Activated CD4-positive, alpha-beta memory T cell treated with anti-CD3 and anti-CD28 coated beads, Interleukin-2, amount 10 ng/mL, durations not matched to agents 7 days and 5 days (primary cell): ENCODE results near the gene TM2D3. TPM values are rescaled to one million over a fixed set of nuclear protein-coding genes. Genes with fewer than 3 reads are reported as not detected.

Source experiments
- CTCF ChIA-PET: fragments of 350-600 bp; sonication (Branson Sonifier 250); formaldehyde crosslinking; loops from one replicate; lab custom pipeline; 2021; ENCODE audit warnings: antibody characterized with exemption, inconsistent platforms; lab: Charles Lee
- POLR2A ChIA-PET: fragments of 350-600 bp; sonication (Branson Sonifier 250); formaldehyde crosslinking; loops from one replicate; lab custom pipeline; 2021; ENCODE audit warnings: antibody characterized with exemption; lab: Charles Lee
- DNase-seq: peaks from one replicate; pipeline ENCODE4 v3.0.0-alpha.2; 2020
- H3K27ac Mint-ChIP-seq: one replicate; pipeline ENCODE4 v1.8.0; 2021; ENCODE audit warnings: mild to moderate bottlenecking, mixed read lengths
- H3K27me3 Mint-ChIP-seq: one replicate; pipeline ENCODE4 v1.8.0; 2021; ENCODE audit warnings: mixed read lengths
- H3K36me3 Mint-ChIP-seq: one replicate; pipeline ENCODE4 v1.8.0; 2021; ENCODE audit warnings: low read depth, mixed read lengths
- H3K4me1 Mint-ChIP-seq: one replicate; pipeline ENCODE4 v1.8.0; 2021; ENCODE audit warnings: mixed read lengths
- H3K4me3 Mint-ChIP-seq: one replicate; pipeline ENCODE4 v1.8.0; 2021; ENCODE audit warnings: mild to moderate bottlenecking, mixed read lengths
- H3K9me3 Mint-ChIP-seq: one replicate; pipeline ENCODE4 v1.8.0; 2021; ENCODE audit warnings: mixed read lengths
- total RNA-seq, 2 experiments: library from RNA; stranded (reverse); gene quantifications; one replicate each; pipeline ENCODE4 v1.2.3, GENCODE V29; 2021

Gene TM2D3
- total RNA-seq, 2 experiments from 2014 or later, result 41.8 to 43.8 TPM

DNA sequence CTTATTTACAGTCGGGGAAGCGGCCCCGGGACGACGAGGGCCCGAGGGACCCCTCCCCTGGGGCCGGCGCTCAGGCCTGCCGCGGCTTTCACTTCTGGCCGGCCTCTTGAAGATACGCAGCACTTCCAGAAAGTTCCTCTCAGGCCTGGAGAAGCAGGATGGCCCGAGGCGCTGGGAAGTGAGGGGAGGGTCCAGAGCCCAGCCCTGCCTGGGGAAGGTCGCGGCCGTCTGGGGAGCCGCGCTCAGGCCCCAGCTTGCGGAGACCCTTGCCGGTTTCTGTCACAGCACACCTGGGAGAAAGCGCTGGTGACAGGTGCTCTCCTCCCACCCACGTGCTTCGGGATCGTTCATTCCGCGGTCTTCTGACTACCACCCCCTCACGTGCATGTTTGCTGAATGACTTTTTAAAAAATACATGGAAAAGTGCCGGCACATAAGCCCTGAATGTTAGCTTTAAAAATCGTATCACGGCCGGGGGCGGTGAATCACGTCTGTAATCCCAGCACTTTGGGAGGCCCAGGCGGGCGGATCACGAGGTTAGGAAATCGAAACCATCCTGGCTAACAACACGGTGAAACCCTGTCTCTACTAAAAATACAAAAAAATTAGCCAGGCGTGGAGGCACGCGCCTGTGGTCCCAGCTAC lies 727 bp upstream of the TM2D3 start:
- no peak for DNase-seq
- Mint-ChIP-seq H3K27me3 (no peaks in the 10 kb centered on the region), H3K4me1 (peaks cover 43% of the 10 kb centered on the region), H3K9me3 (no peaks in the 10 kb centered on the region), H3K4me3 (peak overlapping the region; percentile 91), H3K36me3 (peaks cover 20% of the 10 kb centered on the region), H3K27ac (peak overlapping the region; percentile 97)
- ChIA-PET CTCF (interaction anchor here (0.8 to 2.9 kb wide), 6 partner anchors 11 to 397 kb away, joined by 3 to 18 read pairs (median 6); partner anchors contain the start of gene TARS3), POLR2A (interaction anchor here (0.7 to 4.4 kb wide), 7 partner anchors 10 to 398 kb away, joined by 3 to 46 read pairs (median 9); partner anchors contain the start of genes SNRPA1 and TARS3)

DNA sequence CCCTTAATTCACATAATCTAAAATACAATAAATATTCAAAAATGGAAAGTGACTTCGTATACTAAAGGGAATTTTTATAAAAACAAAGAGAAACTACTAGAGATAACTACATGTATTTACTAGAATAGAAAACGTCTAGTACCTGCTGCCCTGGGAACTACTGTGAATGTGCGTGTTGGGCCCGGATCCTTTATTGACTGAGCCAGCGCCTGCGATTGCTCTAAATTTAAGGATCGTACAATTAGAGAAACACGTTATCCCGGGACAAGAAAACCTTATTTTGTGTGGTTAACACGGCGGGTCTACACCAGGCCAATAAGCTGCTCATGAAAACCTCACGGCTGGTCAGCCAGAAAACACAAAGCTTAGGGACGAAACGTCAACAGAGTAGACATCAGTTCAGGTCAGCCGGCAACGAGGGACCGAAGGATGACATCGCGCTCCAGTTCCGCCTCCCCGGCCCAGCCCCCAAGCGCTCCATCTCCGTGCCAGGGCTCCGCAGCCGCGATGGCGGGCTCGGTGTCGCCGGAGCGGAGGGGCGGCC lies 555 bp downstream of the TM2D3 start:
- Mint-ChIP-seq H3K4me1 (peaks cover 43% of the 10 kb centered on the region), H3K27me3 (no peaks in the 10 kb centered on the region), H3K9me3 (no peaks in the 10 kb centered on the region), H3K27ac (peak overlapping the region; percentile 97), H3K4me3 (peak overlapping the region; percentile 91), H3K36me3 (peaks cover 23% of the 10 kb centered on the region)
- no peak for DNase-seq
- ChIA-PET POLR2A (interaction anchor here (0.7 to 4.4 kb wide), 9 partner anchors 9 to 369 kb away, joined by 3 to 46 read pairs (median 4); partner anchors contain the start of genes SNRPA1 and TARS3), CTCF (interaction anchor here (0.7 to 1.3 kb wide), 4 partner anchors 10 to 363 kb away, joined by 3 to 15 read pairs (median 6); partner anchors contain the start of gene SNRPA1)

DNA sequence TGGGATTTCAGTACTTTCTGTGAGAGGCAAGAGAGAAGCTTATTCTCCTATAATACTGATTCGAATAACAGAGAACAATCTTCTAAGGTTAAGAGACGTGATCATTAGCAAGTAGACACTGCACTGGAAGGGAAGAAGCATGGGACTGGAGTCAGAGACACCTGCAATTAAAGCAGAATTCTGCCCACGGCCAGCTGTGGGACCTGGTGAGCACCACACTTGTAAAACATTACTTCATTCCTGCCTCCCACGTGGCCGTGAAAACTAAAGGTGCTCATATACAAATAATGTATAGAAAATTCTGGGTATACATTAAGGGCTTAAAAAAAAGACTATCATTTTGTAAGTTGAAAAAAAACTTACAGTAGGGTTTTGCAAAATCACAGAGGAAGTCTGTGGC lies 2.0 kb downstream of the TM2D3 start:
- H3K9me3 Mint-ChIP-seq, result no peaks in the 10 kb centered on the region

DNA sequence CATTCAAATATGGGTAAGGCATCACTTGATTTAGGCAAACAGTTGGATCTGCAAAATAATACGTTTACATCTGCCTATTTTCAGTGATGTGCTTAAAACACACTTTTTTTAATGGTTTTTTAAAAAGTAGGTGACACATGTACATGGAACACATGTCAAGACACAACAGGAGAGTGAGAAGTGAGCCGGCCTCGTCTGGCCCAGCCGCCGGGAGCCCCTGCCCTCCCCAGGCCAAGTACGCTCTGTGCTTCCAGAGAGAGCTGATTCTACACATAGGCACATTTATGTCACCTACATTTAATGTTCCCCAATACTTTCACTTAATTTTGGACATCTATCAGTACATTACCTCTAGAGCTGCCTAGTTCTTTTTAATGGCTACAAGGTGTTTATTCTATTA lies 3.8 kb downstream of the TM2D3 start:
- ChIA-PET POLR2A (interaction anchor here (1.9 to 4.9 kb wide), 2 partner anchors 75 to 354 kb away, joined by 7 to 37 read pairs; partner anchors contain the start of gene SNRPA1), CTCF (interaction anchor here (1.0 kb wide), 1 partner anchor 353 kb away, joined by 3 read pairs; the partner anchor contains the start of gene SNRPA1)
- peaks cover 47% of the 10 kb centered on the region for H3K36me3 Mint-ChIP-seq

More for the DNA sequence above, 2.0 kb downstream of the TM2D3 start:
- no peak for DNase-seq
- Mint-ChIP-seq H3K27ac (peak overlapping the region; percentile 97), H3K4me1 (peaks cover 43% of the 10 kb centered on the region), H3K36me3 (peaks cover 34% of the 10 kb centered on the region), H3K27me3 (no peaks in the 10 kb centered on the region), H3K4me3 (peak overlapping the region; percentile 91)
- CTCF ChIA-PET, result interaction anchor here (1.2 to 2.2 kb wide), 3 partner anchors 9 to 374 kb away, joined by 3 to 10 read pairs (median 5); no protein-coding TSS in a partner anchor
- POLR2A ChIA-PET, result interaction anchor here (0.7 to 4.9 kb wide), 4 partner anchors 10 to 362 kb away, joined by 3 to 37 read pairs (median 6); partner anchors contain the start of gene SNRPA1

DNA sequence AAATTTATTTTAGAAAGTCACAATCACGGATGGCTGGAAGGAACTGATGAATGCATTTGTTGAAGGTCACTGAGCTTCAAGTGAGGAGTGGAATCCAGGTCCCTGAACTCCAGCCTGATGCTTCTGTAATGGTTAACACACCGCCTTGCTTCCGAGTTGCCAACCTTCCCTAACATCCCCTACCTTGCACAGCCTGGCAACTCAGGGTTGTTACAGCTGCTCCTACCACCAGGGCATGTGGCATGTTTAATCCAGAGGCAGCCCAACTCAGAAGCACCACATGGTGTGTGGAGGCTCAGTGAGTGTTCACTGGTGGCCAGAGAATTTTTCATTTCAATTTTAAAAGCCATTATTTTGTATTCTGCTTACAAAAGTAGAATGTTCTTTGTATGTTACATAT lies 4.9 kb downstream of the TM2D3 start:
- peaks cover 55% of the 10 kb centered on the region for H3K36me3 Mint-ChIP-seq
- H3K27me3 Mint-ChIP-seq, result no peaks in the 10 kb centered on the region
- CTCF ChIA-PET, result interaction anchor here (0.7 to 1.4 kb wide), 2 partner anchors 327 to 359 kb away, joined by 3 to 4 read pairs; no protein-coding TSS in a partner anchor
- no peak overlapping the region for H3K27ac Mint-ChIP-seq
- no peak overlapping the region for H3K4me3 Mint-ChIP-seq
- POLR2A ChIA-PET, result interaction anchor here (1.1 to 4.9 kb wide), 2 partner anchors 77 to 353 kb away, joined by 3 to 37 read pairs; partner anchors contain the start of gene SNRPA1
- H3K4me1 Mint-ChIP-seq, result peaks cover 40% of the 10 kb centered on the region
- H3K9me3 Mint-ChIP-seq, result no peaks in the 10 kb centered on the region
- DNase-seq, result no peak

More for the DNA sequence above, 3.8 kb downstream of the TM2D3 start:
- no peaks in the 10 kb centered on the region for H3K9me3 Mint-ChIP-seq
- DNase-seq, result no peak
- no peak overlapping the region for H3K27ac Mint-ChIP-seq
- peaks cover 32% of the 10 kb centered on the region for H3K4me1 Mint-ChIP-seq
- H3K27me3 Mint-ChIP-seq, result no peaks in the 10 kb centered on the region
- no peak overlapping the region for H3K4me3 Mint-ChIP-seq

DNA sequence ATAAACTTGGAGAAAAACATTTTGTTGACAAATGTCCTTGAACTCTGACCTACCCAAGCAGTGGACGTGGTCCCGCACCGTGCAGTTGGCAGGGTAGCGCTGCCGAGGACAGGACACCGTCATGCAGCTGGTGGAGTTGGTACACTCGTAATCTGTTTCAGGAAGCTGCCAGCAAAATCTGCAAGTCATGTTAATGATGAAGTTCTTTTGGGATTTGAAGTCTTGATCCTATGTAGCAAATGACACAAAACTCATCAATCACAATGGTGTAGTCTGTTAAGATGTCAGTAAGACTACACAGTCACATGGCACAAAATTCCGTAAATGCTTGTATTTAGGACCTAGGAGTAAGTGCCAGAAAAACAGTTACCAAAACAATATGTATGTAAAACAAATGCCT lies 5.5 kb downstream of the TM2D3 start:
- Mint-ChIP-seq H3K4me1 (peaks cover 46% of the 10 kb centered on the region), H3K27ac (no peak overlapping the region), H3K27me3 (no peaks in the 10 kb centered on the region), H3K9me3 (no peaks in the 10 kb centered on the region), H3K36me3 (peaks cover 60% of the 10 kb centered on the region), H3K4me3 (no peak overlapping the region)
- DNase-seq, result no peak
- ChIA-PET POLR2A (interaction anchor here (1.1 to 4.9 kb wide), 2 partner anchors 77 to 352 kb away, joined by 3 to 37 read pairs; partner anchors contain the start of gene SNRPA1), CTCF (interaction anchor here (1.4 kb wide), 1 partner anchor 358 kb away, joined by 4 read pairs; no protein-coding TSS in a partner anchor)

DNA sequence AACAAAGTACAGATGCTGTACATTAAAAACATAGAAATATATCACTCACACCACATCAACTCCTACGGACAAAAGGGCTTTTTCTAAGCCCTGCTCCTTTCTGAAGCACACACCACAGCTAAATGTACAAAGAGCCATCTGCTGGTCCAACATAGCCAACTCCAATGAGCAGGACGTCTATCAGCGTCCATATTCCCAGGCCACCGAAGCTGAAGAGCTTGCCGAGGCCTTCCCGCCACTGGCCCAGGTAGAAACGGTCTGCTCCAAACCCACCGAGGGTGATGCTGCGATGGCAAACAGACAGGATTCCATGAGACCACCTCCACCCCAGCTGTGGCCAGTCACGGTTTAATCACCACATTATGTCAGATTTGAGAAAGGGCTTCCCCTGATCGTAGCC lies 9.8 kb downstream of the TM2D3 start:
- CTCF ChIA-PET, result interaction anchor here (0.6 to 4.3 kb wide), 21 partner anchors 8 to 634 kb away, joined by 3 to 48 read pairs (median 5); partner anchors contain the start of genes SNRPA1, TARS3 and TM2D3
- DNase-seq, result no peak
- H3K27me3 Mint-ChIP-seq, result no peaks in the 10 kb centered on the region
- H3K36me3 Mint-ChIP-seq, result peaks cover 55% of the 10 kb centered on the region
- H3K4me1 Mint-ChIP-seq, result peaks cover 28% of the 10 kb centered on the region
- POLR2A ChIA-PET, result interaction anchor here (1.1 to 4.2 kb wide), 6 partner anchors 9 to 354 kb away, joined by 3 to 43 read pairs (median 14); partner anchors contain the start of genes SNRPA1 and TM2D3
- H3K27ac Mint-ChIP-seq, result peak overlapping the region; percentile 75
- no peaks in the 10 kb centered on the region for H3K9me3 Mint-ChIP-seq
- no peak overlapping the region for H3K4me3 Mint-ChIP-seq

DNA sequence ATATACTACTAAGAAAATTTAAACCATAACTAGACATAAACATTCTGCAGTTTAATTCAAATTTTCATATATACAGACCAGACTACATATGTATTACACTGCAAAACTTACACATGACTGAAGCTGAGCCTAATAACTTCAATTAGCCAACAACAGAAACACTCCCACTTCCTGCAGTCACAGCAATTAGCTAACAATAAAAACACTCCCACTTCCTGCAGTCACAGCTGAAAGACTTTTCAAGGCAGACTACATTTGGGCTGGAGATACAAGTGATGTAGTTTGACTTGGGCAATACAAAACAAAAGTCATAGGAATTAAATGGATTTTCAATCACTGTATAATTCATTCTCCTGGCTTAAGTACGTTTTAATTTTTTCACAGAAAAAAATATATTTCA lies 10.3 kb downstream of the TM2D3 start:
- DNase-seq, result no peak
- Mint-ChIP-seq H3K4me1 (peaks cover 28% of the 10 kb centered on the region), H3K27me3 (no peaks in the 10 kb centered on the region), H3K4me3 (no peak overlapping the region), H3K27ac (peak overlapping the region; percentile 75), H3K9me3 (no peaks in the 10 kb centered on the region), H3K36me3 (peaks cover 55% of the 10 kb centered on the region)
- ChIA-PET CTCF (interaction anchor here (0.8 to 4.3 kb wide), 25 partner anchors 8 to 633 kb away, joined by 3 to 48 read pairs (median 5); partner anchors contain the start of genes SNRPA1, TARS3 and TM2D3), POLR2A (interaction anchor here (1.1 to 4.2 kb wide), 6 partner anchors 10 to 353 kb away, joined by 3 to 43 read pairs (median 14); partner anchors contain the start of genes SNRPA1 and TM2D3)

DNA sequence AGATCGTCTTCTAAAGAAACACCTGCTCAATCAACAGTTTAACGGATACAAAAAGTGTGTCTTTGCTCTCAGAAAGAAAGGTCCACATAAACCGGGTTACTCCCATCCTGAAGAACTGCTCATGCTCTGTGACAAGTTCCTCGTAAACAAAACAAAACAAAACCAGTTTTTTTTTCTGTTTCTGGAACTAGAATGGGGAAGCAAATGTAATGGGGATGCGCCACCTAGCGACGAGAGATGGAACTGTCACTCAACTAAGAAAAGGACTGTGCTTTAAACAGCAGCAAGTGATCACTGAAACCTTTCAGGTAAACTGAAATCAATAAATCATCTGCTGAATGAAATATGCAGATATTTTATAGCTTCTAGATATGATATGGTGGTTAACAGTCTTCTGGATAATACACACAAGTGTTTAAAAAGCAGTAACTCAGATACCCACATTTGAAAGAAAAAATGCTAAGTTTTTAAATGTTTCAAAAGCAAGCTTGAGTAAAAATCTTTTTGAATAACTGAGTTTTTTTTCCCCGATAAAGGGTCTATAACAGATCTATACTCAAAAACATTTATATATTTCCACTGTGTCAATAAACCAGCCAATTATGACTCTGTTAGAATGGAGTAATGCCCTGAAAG lies 10.9 kb downstream of the TM2D3 start:
- H3K36me3 Mint-ChIP-seq, result peaks cover 50% of the 10 kb centered on the region
- H3K27ac Mint-ChIP-seq, result peak overlapping the region; percentile 84
- peaks cover 28% of the 10 kb centered on the region for H3K4me1 Mint-ChIP-seq
- POLR2A ChIA-PET, result interaction anchor here (1.1 to 4.2 kb wide), 6 partner anchors 9 to 353 kb away, joined by 5 to 43 read pairs (median 14); partner anchors contain the start of genes SNRPA1 and TM2D3
- peak overlapping the region; percentile 36 for H3K4me3 Mint-ChIP-seq
- CTCF ChIA-PET, result interaction anchor here (0.8 to 4.3 kb wide), 30 partner anchors 9 to 633 kb away, joined by 3 to 48 read pairs (median 4); partner anchors contain the start of genes SNRPA1, TARS3 and TM2D3
- peak; percentile 86 for DNase-seq
- H3K27me3 Mint-ChIP-seq, result no peaks in the 10 kb centered on the region
- no peaks in the 10 kb centered on the region for H3K9me3 Mint-ChIP-seq

DNA sequence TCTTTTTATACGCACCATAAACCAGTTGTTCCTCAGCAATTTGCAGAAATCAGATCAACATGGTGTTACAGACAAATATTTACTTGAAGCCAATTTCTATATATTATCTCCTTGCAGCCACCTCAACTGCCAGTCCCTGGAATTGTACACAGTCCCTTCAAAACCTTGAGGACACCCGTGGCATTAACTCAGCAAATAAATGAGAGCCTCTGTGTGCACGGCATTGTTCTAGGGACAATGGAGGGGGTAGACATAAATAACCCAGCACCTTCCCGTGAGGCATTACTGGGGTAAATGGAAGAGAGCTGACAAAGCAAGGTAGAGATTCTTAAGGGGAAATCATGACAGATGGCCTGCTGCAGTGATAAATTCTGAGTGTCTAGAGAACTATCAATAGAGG lies 12.5 kb downstream of the TM2D3 start:
- Mint-ChIP-seq H3K27me3 (no peaks in the 10 kb centered on the region), H3K27ac (no peak overlapping the region), H3K4me1 (peaks cover 28% of the 10 kb centered on the region), H3K36me3 (peaks cover 36% of the 10 kb centered on the region), H3K4me3 (no peak overlapping the region), H3K9me3 (no peaks in the 10 kb centered on the region)
- POLR2A ChIA-PET, result interaction anchor here (1.2 to 4.2 kb wide), 3 partner anchors 10 to 345 kb away, joined by 4 to 43 read pairs (median 6); partner anchors contain the start of gene SNRPA1
- CTCF ChIA-PET, result interaction anchor here (1.3 to 4.3 kb wide), 6 partner anchors 84 to 364 kb away, joined by 4 to 48 read pairs (median 14); partner anchors contain the start of gene SNRPA1
- DNase-seq, result no peak

DNA sequence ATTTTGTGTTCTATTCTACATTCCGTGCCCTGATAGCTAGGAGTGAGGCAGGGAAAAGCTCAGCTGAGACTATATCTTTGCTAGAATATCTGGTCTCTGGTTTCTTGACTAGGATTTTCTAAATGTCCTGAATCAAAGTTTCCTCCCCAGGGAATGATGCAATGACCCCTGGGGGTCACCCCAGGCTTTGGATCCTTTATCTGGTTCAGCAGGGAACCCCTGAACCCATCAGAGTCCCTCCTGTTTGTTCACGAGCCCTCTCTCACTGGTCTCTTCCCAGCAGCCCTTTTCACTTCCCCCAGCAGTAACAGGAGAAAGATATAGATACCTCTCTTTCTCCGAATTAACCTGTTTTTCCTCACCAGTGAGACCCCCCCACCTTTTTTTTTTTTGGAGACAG lies 14.3 kb downstream of the TM2D3 start:
- Mint-ChIP-seq H3K27me3 (no peaks in the 10 kb centered on the region), H3K27ac (peak overlapping the region; percentile 19), H3K4me1 (peaks cover 24% of the 10 kb centered on the region), H3K9me3 (no peaks in the 10 kb centered on the region), H3K4me3 (no peak overlapping the region), H3K36me3 (peaks cover 26% of the 10 kb centered on the region)
- CTCF ChIA-PET, result no interaction called here
- DNase-seq, result no peak
- POLR2A ChIA-PET, result no interaction called here

DNA sequence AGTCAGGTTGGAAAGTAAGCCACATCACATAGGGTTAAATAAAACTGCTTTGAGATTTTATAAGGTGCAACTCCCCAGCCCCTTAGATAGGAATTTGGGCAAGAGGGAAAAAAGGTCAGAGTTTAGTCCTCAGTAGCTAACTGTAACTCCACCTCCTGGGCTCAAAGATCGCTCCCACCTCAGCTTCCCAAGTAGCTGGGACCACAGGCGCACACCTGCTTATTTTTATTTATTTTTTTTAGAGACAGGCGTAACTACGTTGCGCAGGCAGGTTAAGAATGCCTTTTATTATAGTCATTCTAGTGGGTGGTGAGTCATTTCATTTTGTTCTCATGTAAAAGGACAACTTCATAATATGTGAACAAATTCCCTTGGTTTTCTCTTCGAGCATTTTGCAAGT lies 14.7 kb downstream of the TM2D3 start:
- DNase-seq, result no peak
- Mint-ChIP-seq H3K27me3 (no peaks in the 10 kb centered on the region), H3K36me3 (peaks cover 23% of the 10 kb centered on the region), H3K9me3 (no peaks in the 10 kb centered on the region), H3K27ac (peak overlapping the region; percentile 19), H3K4me3 (no peak overlapping the region), H3K4me1 (peaks cover 21% of the 10 kb centered on the region)
- POLR2A ChIA-PET, result no interaction called here
- CTCF ChIA-PET, result no interaction called here
